GM13977 (cell line): ENCODE data around the gene TPM1.

Experiments used
- DNase-seq: peaks from one replicate; pipeline ENCODE4 v3.0.0; 2012; ENCODE audit warnings: low spot score
- in situ Hi-C: fragments of 300-500 bp; cut with MboI; formaldehyde crosslinking; loops from one replicate; pipeline ENCODE4 v1.12.0; 2022; ENCODE audit warnings: low sequenced_read_pairs, low pct_unique_long_range_greater_than_20kb, mixed read lengths, inconsistent platforms; ENCODE audit not compliant: unreplicated experiment
- TF ChIP-seq, protein P1 (sequence below): IDR thresholded peaks from 2 replicates; pipeline ENCODE4 v1.5.1; 2012; ENCODE audit warnings: mild to moderate bottlenecking, control low read depth; ENCODE audit not compliant: insufficient read depth; ENCODE audit errors: extremely low read depth, missing control alignments

TPM1 gene

DNA sequence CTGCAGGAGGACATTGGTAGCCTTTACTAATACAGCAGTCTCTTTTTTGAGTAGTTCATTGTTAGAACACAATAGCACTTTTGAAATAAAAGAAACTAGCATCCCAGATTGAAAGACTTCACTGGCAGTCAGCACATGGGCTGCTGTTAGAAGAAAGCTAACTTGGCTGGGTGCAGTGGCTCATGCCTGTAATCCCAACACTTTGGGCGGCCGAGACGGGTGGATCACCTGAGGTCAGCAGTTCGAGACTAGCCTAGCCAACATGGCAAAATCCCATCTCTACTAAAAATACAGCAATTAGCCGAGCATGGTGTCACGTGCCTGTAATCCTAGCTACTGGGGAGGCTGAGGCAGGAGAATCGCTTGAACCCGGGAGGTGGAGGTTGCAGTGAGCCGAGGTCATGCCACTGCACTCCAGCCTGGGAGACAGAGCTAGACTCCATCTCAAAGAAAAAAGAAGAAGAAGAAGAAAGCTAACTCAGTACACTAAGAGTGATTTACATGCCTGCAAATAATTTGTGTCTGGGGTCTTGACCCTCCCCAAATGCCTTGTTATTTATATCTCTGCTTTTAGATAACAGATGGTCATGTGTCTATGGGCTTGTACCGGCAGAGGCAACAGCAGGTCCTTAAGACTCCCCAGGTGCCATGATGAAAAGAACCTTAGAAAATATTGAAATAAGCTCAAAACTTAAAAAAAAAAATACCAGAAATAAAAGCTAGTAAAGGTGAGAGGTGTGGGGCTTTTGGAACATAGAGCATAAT is 9.7 kb downstream of the TPM1 start:
- TF ChIP-seq, protein P1, sequence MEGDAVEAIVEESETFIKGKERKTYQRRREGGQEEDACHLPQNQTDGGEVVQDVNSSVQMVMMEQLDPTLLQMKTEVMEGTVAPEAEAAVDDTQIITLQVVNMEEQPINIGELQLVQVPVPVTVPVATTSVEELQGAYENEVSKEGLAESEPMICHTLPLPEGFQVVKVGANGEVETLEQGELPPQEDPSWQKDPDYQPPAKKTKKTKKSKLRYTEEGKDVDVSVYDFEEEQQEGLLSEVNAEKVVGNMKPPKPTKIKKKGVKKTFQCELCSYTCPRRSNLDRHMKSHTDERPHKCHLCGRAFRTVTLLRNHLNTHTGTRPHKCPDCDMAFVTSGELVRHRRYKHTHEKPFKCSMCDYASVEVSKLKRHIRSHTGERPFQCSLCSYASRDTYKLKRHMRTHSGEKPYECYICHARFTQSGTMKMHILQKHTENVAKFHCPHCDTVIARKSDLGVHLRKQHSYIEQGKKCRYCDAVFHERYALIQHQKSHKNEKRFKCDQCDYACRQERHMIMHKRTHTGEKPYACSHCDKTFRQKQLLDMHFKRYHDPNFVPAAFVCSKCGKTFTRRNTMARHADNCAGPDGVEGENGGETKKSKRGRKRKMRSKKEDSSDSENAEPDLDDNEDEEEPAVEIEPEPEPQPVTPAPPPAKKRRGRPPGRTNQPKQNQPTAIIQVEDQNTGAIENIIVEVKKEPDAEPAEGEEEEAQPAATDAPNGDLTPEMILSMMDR: no peak
- no peak for DNase-seq
- in situ Hi-C loops: no loop called here

DNA sequence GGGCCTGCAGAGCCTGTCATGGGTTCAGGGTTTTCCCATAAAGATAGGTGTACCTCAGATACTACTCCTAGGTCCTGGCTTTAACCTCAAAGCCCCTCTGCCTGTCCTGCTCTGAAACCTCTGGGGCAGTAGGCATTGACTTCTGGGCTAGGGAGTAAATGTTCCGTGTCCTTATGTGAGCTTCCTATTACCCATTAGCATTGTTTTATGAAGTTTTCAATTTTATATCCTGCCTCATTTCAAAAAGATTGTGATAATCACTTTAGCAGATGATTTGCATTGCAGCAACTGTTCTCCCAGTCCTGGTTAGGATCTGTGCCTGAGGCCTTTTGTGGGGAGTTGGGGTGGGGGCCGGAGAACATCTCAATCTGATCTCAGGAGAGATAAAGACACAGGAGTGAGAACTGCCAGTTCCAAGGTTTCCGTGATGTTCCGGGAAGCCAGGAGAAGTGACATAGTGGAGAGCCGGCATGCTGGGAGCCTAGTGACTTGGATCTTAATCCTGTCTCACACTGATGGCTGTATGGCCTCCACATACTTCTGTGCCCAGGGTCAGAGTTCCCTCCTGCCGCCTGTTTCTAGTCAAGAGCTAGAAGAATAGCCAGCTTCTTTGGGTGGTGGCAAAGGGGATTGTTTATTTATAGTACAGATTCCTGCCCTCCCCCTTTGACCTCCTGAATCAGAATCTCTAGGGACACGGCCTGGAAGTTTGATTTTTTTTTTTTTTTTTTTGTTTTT is 10.6 kb downstream of the TPM1 start:
- TF ChIP-seq, protein P1: no peak
- in situ Hi-C loops: no loop called here
- no peak for DNase-seq

DNA sequence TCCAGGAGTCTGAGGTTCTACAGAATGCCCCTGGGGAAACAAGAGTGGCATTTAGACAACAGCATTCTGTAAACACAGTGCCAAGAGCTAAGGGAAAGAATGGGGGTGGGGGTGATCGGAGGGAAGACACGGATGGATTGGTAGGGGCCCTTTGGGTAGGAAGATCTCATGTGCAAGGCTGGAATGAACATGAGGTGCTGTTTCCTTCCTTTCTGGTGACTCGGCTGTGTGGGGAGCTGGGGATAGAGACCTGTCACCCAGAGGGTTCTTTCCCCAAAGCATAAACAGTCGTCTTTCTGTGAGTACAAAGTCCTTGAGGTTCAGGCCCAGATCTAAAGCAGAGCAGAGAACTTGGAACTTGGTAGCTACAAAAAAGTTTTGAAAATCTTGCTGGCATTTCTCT is 11.7 kb downstream of the TPM1 start:
- in situ Hi-C loops: no loop called here
- TF ChIP-seq, protein P1: no peak
- no peak for DNase-seq

DNA sequence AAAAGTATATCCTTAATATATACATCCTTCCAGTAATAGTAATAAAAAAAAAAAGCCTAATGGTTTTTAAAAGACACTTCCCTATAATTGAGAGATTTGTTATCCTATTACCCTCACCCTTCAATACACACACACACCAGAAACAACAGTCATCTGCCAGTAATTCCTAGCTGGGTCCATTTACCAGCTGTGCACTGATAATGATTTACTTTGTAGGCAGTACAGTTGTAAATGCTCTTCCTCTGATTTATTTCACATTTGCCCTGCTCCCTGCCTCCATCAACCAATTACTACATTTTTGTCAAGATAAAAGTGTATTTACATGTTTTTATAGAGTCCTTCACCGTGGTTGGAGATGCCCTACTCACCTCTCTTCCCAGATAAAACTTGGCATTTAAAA is 12.4 kb downstream of the TPM1 start:
- no peak for DNase-seq
- TF ChIP-seq, protein P1: no peak
- in situ Hi-C loops: no loop called here

DNA sequence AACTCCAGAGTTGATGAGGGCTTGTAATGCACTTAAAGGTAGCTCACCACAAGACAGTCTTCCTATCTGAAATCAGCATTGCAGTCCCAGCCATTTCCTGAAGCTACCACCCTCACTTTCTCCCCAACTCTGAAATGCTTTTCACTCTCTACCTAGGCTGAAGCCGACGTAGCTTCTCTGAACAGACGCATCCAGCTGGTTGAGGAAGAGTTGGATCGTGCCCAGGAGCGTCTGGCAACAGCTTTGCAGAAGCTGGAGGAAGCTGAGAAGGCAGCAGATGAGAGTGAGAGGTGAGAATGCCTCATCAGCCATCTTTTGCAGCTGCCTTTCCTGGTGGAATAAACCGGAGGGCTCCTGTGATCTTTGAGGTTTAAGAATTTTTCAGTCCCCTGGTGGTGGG is 14.3 kb downstream of the TPM1 start:
- in situ Hi-C loops: no loop called here
- no peak for DNase-seq
- TF ChIP-seq, protein P1: no peak

DNA sequence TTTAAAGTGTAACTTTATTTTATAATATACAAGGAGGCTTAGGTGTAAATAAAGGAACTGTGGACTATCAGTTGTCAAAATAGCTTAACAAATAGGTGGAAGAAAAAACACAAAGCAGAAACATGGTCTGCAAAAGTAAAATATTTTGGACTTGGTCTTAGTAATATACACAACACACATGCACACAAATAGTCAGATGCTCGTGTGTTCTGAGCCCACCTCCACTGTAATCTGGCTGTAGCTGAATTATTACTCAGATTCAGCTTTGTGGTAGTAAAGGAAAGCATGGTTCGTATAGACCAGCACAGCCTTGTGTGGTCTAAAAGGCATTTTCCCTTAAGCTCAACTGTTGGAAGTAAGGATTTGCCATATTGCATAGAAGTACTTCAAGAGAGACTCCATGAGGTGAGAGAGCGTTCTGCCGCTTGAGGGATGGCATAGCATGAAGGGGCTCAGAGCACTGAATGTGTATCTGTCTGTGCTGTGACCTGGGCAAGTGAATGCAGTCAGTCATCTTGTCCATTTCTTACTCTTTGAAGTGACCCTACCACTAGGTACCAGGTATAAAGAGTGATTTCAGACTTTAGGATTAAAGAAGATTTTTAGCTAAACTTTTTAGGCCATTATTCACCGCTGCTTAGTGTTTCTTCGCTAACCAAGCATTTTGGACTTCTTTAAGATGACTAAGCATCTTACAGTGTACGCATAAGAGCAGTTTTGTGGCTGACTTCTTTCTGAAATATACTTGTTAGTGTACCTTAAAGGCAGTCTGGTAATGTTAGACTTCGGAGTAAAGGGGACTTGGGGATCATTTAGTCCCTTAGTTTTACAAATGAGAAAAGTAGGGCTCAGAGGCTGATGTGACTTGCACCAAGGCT is 15.2 kb downstream of the TPM1 start:
- TF ChIP-seq, protein P1: no peak
- no peak for DNase-seq
- in situ Hi-C loops: no loop called here
